H9 (cell line): ENCODE measurements around the gene PSME1. TPM values are rescaled to one million over a fixed set of nuclear protein-coding genes. Genes with fewer than 3 reads are reported as not detected.

ENCODE experiments used
- DNase-seq: peaks from one replicate; pipeline ENCODE4 v3.0.0-alpha.2; 2017
- H2AFZ ChIP-seq: one replicate; pipeline ENCODE4 v1.6.1; 2013; ENCODE audit warnings: mild to moderate bottlenecking, low read length, control low read depth, moderate library complexity
- H2AK5ac ChIP-seq: 2 replicates; pipeline ENCODE4 v1.6.1; 2013; ENCODE audit warnings: low read length, control low read depth, mixed read lengths; ENCODE audit not compliant: insufficient read length
- H2BK120ac ChIP-seq: one replicate; pipeline ENCODE4 v1.6.1; 2013; ENCODE audit warnings: low read depth, mild to moderate bottlenecking, low read length, control low read depth, inconsistent platforms; ENCODE audit not compliant: poor library complexity, severe bottlenecking
- H2BK12ac ChIP-seq: 2 replicates; pipeline ENCODE4 v1.6.1; 2013; ENCODE audit warnings: low read length, control low read depth, mixed read lengths, low read depth; ENCODE audit not compliant: insufficient read length
- H2BK15ac ChIP-seq: 2 replicates; pipeline ENCODE4 v1.6.1; 2013; ENCODE audit warnings: low read depth, low read length, control low read depth
- H2BK20ac ChIP-seq: one replicate; pipeline ENCODE4 v1.6.1; 2013; ENCODE audit warnings: low read depth, mild to moderate bottlenecking, low read length, control low read depth, inconsistent platforms; ENCODE audit not compliant: poor library complexity, severe bottlenecking
- H2BK5ac ChIP-seq: 2 replicates; pipeline ENCODE4 v1.6.1; 2013; ENCODE audit warnings: low read length, control low read depth, mixed read lengths; ENCODE audit not compliant: insufficient read length
- H3K14ac ChIP-seq: 2 replicates; pipeline ENCODE4 v1.6.1; 2013; ENCODE audit warnings: low read length, control low read depth; ENCODE audit not compliant: insufficient read depth
- H3K18ac ChIP-seq: 2 replicates; pipeline ENCODE4 v1.6.1; 2013; ENCODE audit warnings: low read depth, mild to moderate bottlenecking, mixed read lengths, low read length, control low read depth; ENCODE audit not compliant: insufficient read length
- H3K23ac ChIP-seq: 2 replicates; pipeline ENCODE4 v1.6.1; 2013; ENCODE audit warnings: low read length, control low read depth, mixed read lengths, low read depth; ENCODE audit not compliant: insufficient read length
- H3K23me2 ChIP-seq: 2 replicates; pipeline ENCODE4 v1.6.1; 2013; ENCODE audit warnings: low read depth, mild to moderate bottlenecking, mixed read lengths, low read length, control low read depth; ENCODE audit not compliant: insufficient read length, poor library complexity, severe bottlenecking
- H3K27ac ChIP-seq: 2 replicates; pipeline ENCODE4 v1.5.1; 2013; ENCODE audit warnings: low read length, control low read depth, mixed read lengths, low read depth; ENCODE audit not compliant: insufficient read length
- H3K27me3 ChIP-seq: 2 replicates; pipeline ENCODE4 v1.6.1; 2013; ENCODE audit warnings: low read length, control low read depth, inconsistent platforms; ENCODE audit not compliant: insufficient read depth
- H3K4ac ChIP-seq: 2 replicates; pipeline ENCODE4 v1.6.1; 2013; ENCODE audit warnings: low read depth, mild to moderate bottlenecking, control low read depth, inconsistent platforms, low read length, moderate library complexity
- H3K4me1 ChIP-seq: 2 replicates; pipeline ENCODE4 v1.6.1; 2013; ENCODE audit warnings: low read length, control low read depth, inconsistent platforms; ENCODE audit not compliant: insufficient read depth
- H3K4me2 ChIP-seq: 2 replicates; pipeline ENCODE4 v1.6.1; 2013; ENCODE audit warnings: low read length, control low read depth, mixed read lengths; ENCODE audit not compliant: insufficient read length, insufficient read depth
- H3K56ac ChIP-seq: 2 replicates; pipeline ENCODE4 v1.6.1; 2013; ENCODE audit warnings: low read depth, mild to moderate bottlenecking, mixed read lengths, low read length, control low read depth; ENCODE audit not compliant: insufficient read length
- H3K79me1 ChIP-seq: 2 replicates; pipeline ENCODE4 v1.6.1; 2013; ENCODE audit warnings: low read depth, mild to moderate bottlenecking, moderate library complexity, low read length, control low read depth, inconsistent platforms; ENCODE audit not compliant: insufficient read depth, poor library complexity, severe bottlenecking
- H3K79me2 ChIP-seq: 2 replicates; pipeline ENCODE4 v1.6.1; 2013; ENCODE audit warnings: low read length, control low read depth, inconsistent platforms; ENCODE audit not compliant: insufficient read depth
- H3K9ac ChIP-seq: 2 replicates; pipeline ENCODE4 v1.6.1; 2013; ENCODE audit warnings: low read length, control low read depth, mixed read lengths; ENCODE audit not compliant: insufficient read length; ENCODE audit errors: extremely low read depth
- H3K9me3 ChIP-seq: one replicate; pipeline ENCODE4 v1.6.1; 2013; ENCODE audit warnings: low read depth, low read length, inconsistent platforms; ENCODE audit not compliant: control insufficient read depth
- H3T11ph ChIP-seq: one replicate; pipeline ENCODE4 v1.6.1; 2013; ENCODE audit warnings: mild to moderate bottlenecking, low read length, control low read depth, inconsistent platforms
- H4K20me1 ChIP-seq: one replicate; pipeline ENCODE4 v1.6.1; 2013; ENCODE audit not compliant: control insufficient read depth, insufficient read length, insufficient read depth
- H4K5ac ChIP-seq: 2 replicates; pipeline ENCODE4 v1.6.1; 2013; ENCODE audit warnings: low read depth, mild to moderate bottlenecking, mixed read lengths, low read length, control low read depth; ENCODE audit not compliant: insufficient read length
- H4K8ac ChIP-seq: replicated peaks from 2 replicates; pipeline ENCODE4 v1.6.1; 2013; ENCODE audit warnings: low read length, control low read depth, mixed read lengths, low read depth; ENCODE audit not compliant: insufficient read length
- H4K91ac ChIP-seq: 2 replicates; pipeline ENCODE4 v1.6.1; 2013; ENCODE audit warnings: low read depth, mild to moderate bottlenecking, moderate library complexity, mixed read lengths, low read length, control low read depth; ENCODE audit not compliant: insufficient read length
- H3K27ac Mint-ChIP-seq, 3 experiments: 2 replicates in 2 of 3; 3 replicates in 1 of 3; pipeline ENCODE4 v1.8.0; 2020 to 2021; ENCODE audit warnings: mixed read lengths in 3 of 3, mild to moderate bottlenecking in 1 of 3, moderate library complexity in 1 of 3
- H3K27me3 Mint-ChIP-seq: 2 replicates; pipeline ENCODE4 v1.8.0; 2021; ENCODE audit warnings: low read depth, mild to moderate bottlenecking, moderate library complexity, mixed read lengths
- H3K36me3 Mint-ChIP-seq, 3 experiments: 2 replicates in 2 of 3; 3 replicates in 1 of 3; pipeline ENCODE4 v1.8.0; 2020 to 2021; ENCODE audit warnings: low read depth in 3 of 3, mixed read lengths in 3 of 3; ENCODE audit not compliant: insufficient read depth in 1 of 3
- H3K4me1 Mint-ChIP-seq, 2 experiments: 2 replicates each; pipeline ENCODE4 v1.8.0; 2020; ENCODE audit warnings: mixed read lengths in 2 of 2
- H3K4me3 Mint-ChIP-seq, 2 experiments: 2 replicates in 1 of 2; 3 replicates in 1 of 2; pipeline ENCODE4 v1.8.0; 2020 to 2021; ENCODE audit warnings: mild to moderate bottlenecking in 2 of 2, mixed read lengths in 2 of 2, moderate library complexity in 1 of 2
- H3K9me3 Mint-ChIP-seq, 2 experiments: 2 replicates in 1 of 2; 3 replicates in 1 of 2; pipeline ENCODE4 v1.8.0; 2020; ENCODE audit warnings: mild to moderate bottlenecking in 2 of 2, mixed read lengths in 2 of 2, moderate library complexity in 1 of 2
- CTCF ChIP-seq: fragments of 200-600 bp; sonication (generic); conservative IDR thresholded peaks from 3 replicates; pipeline ENCODE4 v1.8.0; 2021; ENCODE audit warnings: antibody characterized with exemption, mild to moderate bottlenecking
- WGBS: extraction: QIAGEN DNeasy Blood & Tissue Kit; methylation state at CpG from one replicate; pipeline ENCODE4 v1.1.7; 2013; ENCODE audit warnings: missing lambda C conversion rate, low lambda C conversion rate, mixed read lengths; ENCODE audit not compliant: insufficient read length; ENCODE audit errors: extremely low coverage; 5-methylcytosine and 5-hydroxymethylcytosine counted together
- total RNA-seq: library from RNA; stranded (reverse); gene quantifications from 2 replicates; pipeline ENCODE4 v1.2.1, GENCODE V29; 2021

The PSME1 gene
- total RNA-seq, 1 experiment from 2014 or later = 109 TPM

GRCh38 chr14:24137529-24138395 is 1.8 kb downstream of the PSME1 start:
- no peaks in the 10 kb centered on the region for H3K9me3 ChIP-seq
- no peak overlapping the region for H3K14ac ChIP-seq
- H2AK5ac ChIP-seq = no peak overlapping the region
- H2BK120ac ChIP-seq = no peak overlapping the region
- no peak overlapping the region for H3K18ac ChIP-seq
- H3K27me3 ChIP-seq = no peaks in the 10 kb centered on the region
- H4K5ac ChIP-seq = no peak overlapping the region
- Mint-ChIP-seq H3K36me3 (peaks cover 22 to 34% (median 29%) of the 10 kb centered on the region in 3 experiments), H3K9me3 (0 out of 5 replicates have a peak, but pooled peaks cover 0 to 2% of the 10 kb centered on the region in 2 experiments), H3K27ac (peak overlapping the region in 1 of 3 experiments; percentile 54; a peak in 3 of 7 replicates), H3K4me3 (peak overlapping the region; percentile 38 to 66; a peak in 4 of 5 replicates), H3K27me3 (no peaks in the 10 kb centered on the region), H3K4me1 (peaks cover 31 to 33% of the 10 kb centered on the region in 2 experiments)
- no peak overlapping the region for H3K4ac ChIP-seq
- peaks cover 10% of the 10 kb centered on the region for H3K23me2 ChIP-seq
- no peak overlapping the region for H4K8ac ChIP-seq
- no peak overlapping the region for H3K4me2 ChIP-seq
- H3K9ac ChIP-seq = no peak overlapping the region
- no peak overlapping the region for H3K56ac ChIP-seq
- no peak overlapping the region for H2BK15ac ChIP-seq
- no peak for DNase-seq
- H4K91ac ChIP-seq = no peak overlapping the region
- H3K79me2 ChIP-seq = peaks cover 3% of the 10 kb centered on the region; the same call in 1 of the 2 replicates
- no peaks in the 10 kb centered on the region for H4K20me1 ChIP-seq
- H3K27ac ChIP-seq = no peak overlapping the region
- H2BK20ac ChIP-seq = no peak overlapping the region
- H3K4me1 ChIP-seq = no peaks in the 10 kb centered on the region
- no peak overlapping the region for H3K23ac ChIP-seq
- no peak overlapping the region for H2BK12ac ChIP-seq
- no CpG with 5 or more reads among the region's 8 CpGs for WGBS
- no peak overlapping the region for H2AFZ ChIP-seq
- TF ChIP-seq CTCF = no peak
- H3T11ph ChIP-seq = no peak overlapping the region
- peaks cover 2% of the 10 kb centered on the region for H3K79me1 ChIP-seq
- no peak overlapping the region for H2BK5ac ChIP-seq
